WTC11 (cell line): ENCODE data around the gene PACSIN1. TPM values are rescaled to one million over a fixed set of nuclear protein-coding genes. Genes with fewer than 3 reads are reported as not detected.
"Not testable (repeated sequence)": the region's sequence is repeated elsewhere in the genome, so short reads cannot be mapped to it uniquely, and the experiment has no call there.

Source experiments
- ATAC-seq: fragments of 200-7000 bp; cut with Tn5 transposase; 2 replicates; pipeline ENCODE4 v1.10.0; 2021; ENCODE audit warnings: mild to moderate bottlenecking, moderate library complexity
- CTCF ChIA-PET: fragments of 300-600 bp; sonication (Branson Sonifier 250); formaldehyde crosslinking; loops from one replicate; lab custom pipeline; 2021; ENCODE audit warnings: antibody characterized with exemption; lab: Charles Lee
- POLR2A ChIA-PET: fragments of 350-600 bp; sonication (Branson Sonifier 250); formaldehyde crosslinking; loops from one replicate; lab custom pipeline; 2021; ENCODE audit warnings: antibody characterized with exemption; lab: Charles Lee
- DNase-seq: peaks from one replicate; pipeline ENCODE4 v3.0.0; 2021; ENCODE audit warnings: low spot score
- H3K27ac Mint-ChIP-seq: 2 replicates; pipeline ENCODE4 v1.8.0; 2021; ENCODE audit warnings: mixed read lengths
- H3K27me3 Mint-ChIP-seq: 2 replicates; pipeline ENCODE4 v1.8.0; 2021; ENCODE audit warnings: low read depth, mild to moderate bottlenecking, moderate library complexity, mixed read lengths
- H3K36me3 Mint-ChIP-seq: 2 replicates; pipeline ENCODE4 v1.8.0; 2021; ENCODE audit warnings: mixed read lengths
- H3K4me1 Mint-ChIP-seq: 2 replicates; pipeline ENCODE4 v1.8.0; 2022; ENCODE audit warnings: mixed read lengths
- H3K4me3 Mint-ChIP-seq: 2 replicates; pipeline ENCODE4 v1.8.0; 2021; ENCODE audit warnings: mild to moderate bottlenecking, moderate library complexity, mixed read lengths
- H3K9me3 Mint-ChIP-seq: 2 replicates; pipeline ENCODE4 v1.8.0; 2021; ENCODE audit warnings: mixed read lengths
- CREB1 ChIP-seq: sonication (generic); formaldehyde crosslinking; IDR thresholded peaks from 2 replicates; pipeline ENCODE4 v1.8.0; 2023; ENCODE audit warnings: mild to moderate bottlenecking, missing genetic modification reagents
- ERG ChIP-seq: fragments of 250-450 bp; sonication (Bioruptor Pico); IDR thresholded peaks from 2 replicates; pipeline ENCODE4 v1.8.0; 2021; ENCODE audit warnings: mild to moderate bottlenecking
- FOXP1 ChIP-seq: sonication (generic); formaldehyde crosslinking; IDR thresholded peaks from 2 replicates; pipeline ENCODE4 v1.8.0; 2022; ENCODE audit warnings: missing genetic modification reagents, mild to moderate bottlenecking, moderate library complexity, borderline replicate concordance
- HMGA2 ChIP-seq: fragments of 250-450 bp; sonication (Bioruptor Pico); IDR thresholded peaks from 2 replicates; pipeline ENCODE4 v1.4.0; 2021; ENCODE audit warnings: mild to moderate bottlenecking, moderate library complexity
- HMGXB4 ChIP-seq: sonication (generic); formaldehyde crosslinking; IDR thresholded peaks from 2 replicates; pipeline ENCODE4 v1.8.1; 2023; ENCODE audit warnings: mild to moderate bottlenecking, moderate library complexity, missing genetic modification reagents
- IRF2 ChIP-seq: sonication (generic); formaldehyde crosslinking; IDR thresholded peaks from 2 replicates; pipeline ENCODE4 v1.8.0; 2022; ENCODE audit warnings: low read depth, missing genetic modification reagents, borderline replicate concordance
- JUN ChIP-seq: sonication (generic); formaldehyde crosslinking; IDR thresholded peaks from 2 replicates; pipeline ENCODE4 v1.8.0; 2023; ENCODE audit warnings: mild to moderate bottlenecking, missing genetic modification reagents
- NFYB ChIP-seq: sonication (generic); formaldehyde crosslinking; conservative IDR thresholded peaks from 2 replicates; pipeline ENCODE4 v1.8.0; 2022; ENCODE audit warnings: low read depth, missing genetic modification reagents
- NR1H2 ChIP-seq: sonication (generic); formaldehyde crosslinking; IDR thresholded peaks from 2 replicates; pipeline ENCODE4 v1.9.0; 2021; ENCODE audit warnings: mild to moderate bottlenecking, moderate library complexity, missing genetic modification reagents
- NR3C1 ChIP-seq: sonication (generic); formaldehyde crosslinking; conservative IDR thresholded peaks from 2 replicates; pipeline ENCODE4 v1.8.1; 2023; ENCODE audit warnings: low read depth, mild to moderate bottlenecking, missing genetic modification reagents
- SMAD3 ChIP-seq: sonication (generic); formaldehyde crosslinking; IDR thresholded peaks from 2 replicates; pipeline ENCODE4 v1.8.0; 2022; ENCODE audit warnings: missing genetic modification reagents, mild to moderate bottlenecking, borderline replicate concordance
- STAT6 ChIP-seq: sonication (generic); formaldehyde crosslinking; conservative IDR thresholded peaks from 2 replicates; pipeline ENCODE4 v1.8.1; 2023; ENCODE audit warnings: mild to moderate bottlenecking, low read depth, missing genetic modification reagents, moderate library complexity
- ZBTB21 ChIP-seq: sonication (generic); formaldehyde crosslinking; IDR thresholded peaks from 2 replicates; pipeline ENCODE4 v1.8.1; 2023; ENCODE audit warnings: mild to moderate bottlenecking, missing genetic modification reagents, borderline replicate concordance
- ZNF671 ChIP-seq: fragments of 250-450 bp; sonication (Bioruptor Pico); IDR thresholded peaks from 2 replicates; pipeline ENCODE4 v1.8.0; 2021; ENCODE audit warnings: mild to moderate bottlenecking
- total RNA-seq: library from RNA; stranded (reverse); gene quantifications from 3 replicates; pipeline ENCODE4 v1.2.3, GENCODE V29; 2021

Gene PACSIN1
- total RNA-seq, 1 experiment from 2014 or later: 12.6 TPM

- POLR2A ChIA-PET: no interaction called here
- TF ChIP-seq SMAD3 (CRISPR knock-in tag) (no peak), HMGXB4 (CRISPR knock-in tag) (no peak), ZBTB21 (CRISPR knock-in tag) (no peak), NR1H2 (CRISPR knock-in tag) (no peak), JUN (no peak), STAT6 (CRISPR knock-in tag) (no peak), ERG (CRISPR knock-in tag) (no peak), IRF2 (no peak), NR3C1 (CRISPR knock-in tag) (no peak), FOXP1 (CRISPR knock-in tag) (no peak), CREB1 (CRISPR knock-in tag) (no peak)
- TF ChIP-seq, all 79 proteins: peak for 0
- Mint-ChIP-seq H3K9me3 (no peaks in the 10 kb centered on the region), H3K4me3 (no peak overlapping the region), H3K27me3 (no peaks in the 10 kb centered on the region), H3K36me3 (no peaks in the 10 kb centered on the region), H3K27ac (no peak overlapping the region), H3K4me1 (peaks cover 11% of the 10 kb centered on the region)
- DNase-seq: no peak
- ATAC-seq: no peak
- CTCF ChIA-PET: no interaction called here
Measured at GRCh38 chr6:34486106-34486740, 20.3 kb downstream of the PACSIN1 start.

- H3K27me3 Mint-ChIP-seq, H3K9me3 Mint-ChIP-seq, H3K4me3 Mint-ChIP-seq, ATAC-seq, H3K27ac Mint-ChIP-seq, H3K36me3 Mint-ChIP-seq, DNase-seq, CTCF ChIA-PET: not testable (repeated sequence)
- POLR2A ChIA-PET: interaction anchor here (0.6 kb wide), 1 partner anchor 10 kb away, joined by 6 read pairs; no protein-coding TSS in a partner anchor
- H3K4me1 Mint-ChIP-seq: peaks cover 12% of the 10 kb centered on the region
Measured at GRCh38 chr6:34486886-34487285, 21.0 kb downstream of the PACSIN1 start.

DNA sequence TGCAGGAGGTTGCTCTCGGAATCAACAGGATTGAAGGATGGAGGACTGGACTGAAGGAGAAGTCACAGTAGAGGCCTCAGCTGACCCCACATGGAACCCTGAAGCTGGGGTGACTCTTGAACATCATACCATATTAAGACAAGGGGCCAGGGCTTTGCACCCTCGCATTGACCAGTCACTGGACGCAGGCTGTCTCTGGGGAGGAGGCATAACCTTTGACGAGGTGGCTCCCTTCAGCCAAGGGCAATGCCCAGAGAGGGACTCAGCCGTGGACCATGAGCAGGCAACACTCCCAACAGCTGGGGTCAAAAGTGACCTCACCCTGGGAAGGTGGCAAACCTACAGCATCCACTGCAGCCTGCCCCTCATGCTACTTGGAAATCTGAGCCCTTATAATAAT lies 21.7 kb downstream of the PACSIN1 start:
- no peaks in the 10 kb centered on the region for H3K27me3 Mint-ChIP-seq
- ATAC-seq: no peak
- H3K9me3 Mint-ChIP-seq: no peaks in the 10 kb centered on the region
- no peak for TF ChIP-seq HMGA2
- TF ChIP-seq FOXP1 (CRISPR knock-in tag): no peak
- no peak for TF ChIP-seq ZNF671
- TF ChIP-seq NFYB (CRISPR knock-in tag): no peak
- TF ChIP-seq, all 79 proteins: peak for 0
- Mint-ChIP-seq H3K4me1 (peaks cover 12% of the 10 kb centered on the region), H3K36me3 (no peaks in the 10 kb centered on the region), H3K27ac (no peak overlapping the region), H3K4me3 (no peak overlapping the region)
- ChIA-PET CTCF (no interaction called here), POLR2A (interaction anchor here (0.6 kb wide), 2 partner anchors 11 to 71 kb away, joined by 6 to 7 read pairs; no protein-coding TSS in a partner anchor)
- no peak for DNase-seq
